Ishikawa (cell line): Measurements from ENCODE around the gene MEGF11.

Experiments
- CEBPB ChIP-seq: IDR thresholded peaks from 2 replicates; pipeline ENCODE4 v1.6.1; 2012
- CREB1 ChIP-seq: IDR thresholded peaks from 2 replicates; pipeline ENCODE4 v1.6.1; 2012; ENCODE audit warnings: low read depth
- EGR1 ChIP-seq: IDR thresholded peaks from 2 replicates; pipeline ENCODE4 v1.6.1; 2012
- EP300 ChIP-seq: IDR thresholded peaks from 2 replicates; pipeline ENCODE4 v1.6.1; 2012; ENCODE audit warnings: borderline replicate concordance
- FOXM1 ChIP-seq: IDR thresholded peaks from 2 replicates; pipeline ENCODE4 v1.6.1; 2012; ENCODE audit warnings: low read depth, borderline replicate concordance
- MAX ChIP-seq: IDR thresholded peaks from 2 replicates; pipeline ENCODE4 v1.6.1; 2012
- NFIC ChIP-seq: IDR thresholded peaks from 2 replicates; pipeline ENCODE4 v1.6.1; 2012
- RAD21 ChIP-seq: IDR thresholded peaks from 2 replicates; pipeline ENCODE4 v1.6.1; 2012; ENCODE audit warnings: low read depth
- REST ChIP-seq: IDR thresholded peaks from 2 replicates; pipeline ENCODE4 v1.6.1; 2012; ENCODE audit warnings: low read depth, mild to moderate bottlenecking
- TAF1 ChIP-seq: IDR thresholded peaks from 2 replicates; pipeline ENCODE4 v1.6.1; 2012; ENCODE audit warnings: low read depth, mild to moderate bottlenecking
- TCF12 ChIP-seq: IDR thresholded peaks from 2 replicates; pipeline ENCODE4 v1.6.1; 2012; ENCODE audit warnings: low read depth
- TEAD4 ChIP-seq: IDR thresholded peaks from 2 replicates; pipeline ENCODE4 v1.6.1; 2012
- USF1 ChIP-seq: IDR thresholded peaks from 2 replicates; pipeline ENCODE4 v1.6.1; 2012
- YY1 ChIP-seq: IDR thresholded peaks from 2 replicates; pipeline ENCODE4 v1.6.1; 2012; ENCODE audit warnings: low read depth
- ZBTB7A ChIP-seq: IDR thresholded peaks from 2 replicates; pipeline ENCODE4 v1.6.1; 2012; ENCODE audit warnings: low read depth

MEGF11 gene

GRCh38 chr15:66237513-66238235 lies 15.9 kb downstream of the MEGF11 start:
- TF ChIP-seq TCF12 (no peak), REST (no peak), MAX (no peak), EGR1 (no peak), USF1 (no peak), RAD21 (no peak), ZBTB7A (no peak), FOXM1 (no peak), CEBPB (no peak), YY1 (no peak), NFIC (no peak), CREB1 (no peak), TEAD4 (no peak), EP300 (no peak), TAF1 (no peak)

- no peak for TF ChIP-seq YY1
- no peak for TF ChIP-seq CEBPB
- TF ChIP-seq EP300, result no peak
- TF ChIP-seq RAD21, result no peak
- TF ChIP-seq FOXM1, result no peak
- no peak for TF ChIP-seq TAF1
- no peak for TF ChIP-seq EGR1
- no peak for TF ChIP-seq CREB1
- TF ChIP-seq REST, result no peak
- TF ChIP-seq TEAD4, result no peak
- TF ChIP-seq ZBTB7A, result no peak
- TF ChIP-seq MAX, result no peak
Measured at GRCh38 chr15:66236806-66237375, 16.7 kb downstream of the MEGF11 start.

- TF ChIP-seq REST (no peak), ZBTB7A (no peak), EGR1 (no peak), TAF1 (no peak), USF1 (no peak), EP300 (no peak)
Measured at GRCh38 chr15:66235866-66236265, 17.7 kb downstream of the MEGF11 start.

GRCh38 chr15:66234798-66235197 lies 18.8 kb downstream of the MEGF11 start:
- TF ChIP-seq CREB1 (no peak), ZBTB7A (no peak), CEBPB (no peak), EP300 (no peak), REST (no peak), RAD21 (no peak), NFIC (no peak), TEAD4 (no peak), EGR1 (no peak), MAX (no peak), TAF1 (no peak), TCF12 (no peak), YY1 (no peak), USF1 (no peak)
